ENCODE results near the gene SLC12A7.

DNA sequence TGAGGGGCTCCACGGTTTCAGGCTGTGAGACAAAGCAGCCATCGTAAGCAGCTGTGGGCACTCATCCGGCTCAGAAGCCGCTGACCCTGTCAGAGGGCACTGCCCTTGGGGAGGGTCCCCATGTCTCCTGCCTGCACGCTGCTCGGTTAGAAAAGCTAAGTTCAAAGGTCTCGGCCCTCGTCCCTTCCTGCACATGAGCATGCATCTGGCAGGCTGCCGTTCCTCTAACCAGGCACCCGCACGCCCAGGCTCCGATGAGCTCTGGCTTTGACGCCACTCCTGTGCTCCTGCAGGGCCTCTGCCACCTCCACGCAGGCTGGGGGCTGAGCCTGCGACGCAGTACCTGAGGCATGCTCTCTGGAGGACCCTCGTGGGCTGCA, 52.0 kb downstream of the SLC12A7 start:
- no peak for TF ChIP-seq CTCF (conservative IDR thresholded peaks at IDR 0.05; ENCODE audit: low read length)
- no peak for TF ChIP-seq EZH2phosphoT487 (IDR thresholded peaks at IDR 0.05; ENCODE audit: borderline replicate concordance)

Data from Loucy (cell line).